HG03575 (cell line): Measurements from ENCODE around the gene TTBK2.

ENCODE experiments used
- ATAC-seq: cut with Tn5 transposase; IDR thresholded peaks from one replicate; pipeline ENCODE4 v1.9.1; 2021; ENCODE audit not compliant: unreplicated experiment, insufficient number of reproducible peaks, low FRiP score; ENCODE audit errors: extremely low read depth

Gene TTBK2

GRCh38 chr15:42846647-42847046 is 73.9 kb downstream of the TTBK2 start:
- no peak for ATAC-seq

DNA sequence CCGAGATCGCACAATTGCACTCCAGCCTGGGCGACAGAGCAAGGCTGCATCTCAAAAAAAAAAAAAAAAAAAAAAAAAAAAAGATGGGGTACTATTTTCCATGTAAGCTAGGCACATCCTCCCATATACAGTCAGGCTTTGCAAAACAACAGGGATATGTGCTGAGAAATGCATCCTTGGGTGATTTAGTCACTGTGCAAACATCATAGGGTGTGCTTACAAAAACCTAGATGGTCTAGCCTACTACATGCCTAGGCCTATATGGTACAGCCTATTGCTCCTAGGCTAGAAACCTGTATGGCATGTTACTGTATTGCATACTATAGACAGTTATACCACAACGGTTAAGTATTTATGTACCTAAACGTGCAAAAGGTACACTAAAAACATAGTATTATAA is 75.0 kb downstream of the TTBK2 start:
- no peak for ATAC-seq

GRCh38 chr15:42843699-42844098 is 76.9 kb downstream of the TTBK2 start:
- no peak for ATAC-seq

DNA sequence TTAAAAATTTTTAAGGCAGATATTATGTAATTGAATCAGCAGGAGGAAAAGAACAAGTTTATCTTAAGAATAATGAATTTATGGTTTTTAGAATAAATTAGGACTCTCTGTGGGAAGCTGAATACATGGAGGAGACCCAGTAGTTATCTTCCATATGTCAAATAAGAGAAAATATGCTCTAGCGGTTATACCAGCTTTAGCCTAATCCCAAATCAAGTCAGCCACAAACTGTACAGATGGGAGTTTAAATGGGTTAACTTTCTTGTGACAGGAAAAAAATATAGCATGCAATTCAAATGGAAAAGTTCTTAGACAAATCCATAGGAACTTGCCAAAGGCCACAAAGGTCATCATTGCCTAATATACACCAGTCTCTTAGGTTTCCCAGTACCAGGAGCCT is 84.3 kb downstream of the TTBK2 start:
- ATAC-seq, result no peak

DNA sequence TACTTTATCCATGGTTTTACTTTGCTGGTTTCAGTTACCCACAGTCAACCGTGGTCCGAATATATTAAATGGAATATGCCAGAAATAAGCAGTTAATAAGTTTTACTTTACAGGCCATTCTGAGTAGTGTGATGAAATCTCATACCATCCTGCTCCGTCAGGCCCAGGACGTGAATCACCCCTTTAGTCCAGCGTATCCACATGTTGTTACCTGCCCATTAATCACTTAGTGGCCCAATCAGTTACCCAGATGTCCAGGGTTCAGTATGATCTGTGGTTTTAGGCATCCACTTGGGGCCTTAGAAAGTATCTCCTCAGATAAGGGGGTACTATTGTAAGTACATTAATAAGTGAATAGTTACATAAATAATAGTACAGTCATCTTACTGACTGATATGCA is 88.0 kb downstream of the TTBK2 start:
- no peak for ATAC-seq

DNA sequence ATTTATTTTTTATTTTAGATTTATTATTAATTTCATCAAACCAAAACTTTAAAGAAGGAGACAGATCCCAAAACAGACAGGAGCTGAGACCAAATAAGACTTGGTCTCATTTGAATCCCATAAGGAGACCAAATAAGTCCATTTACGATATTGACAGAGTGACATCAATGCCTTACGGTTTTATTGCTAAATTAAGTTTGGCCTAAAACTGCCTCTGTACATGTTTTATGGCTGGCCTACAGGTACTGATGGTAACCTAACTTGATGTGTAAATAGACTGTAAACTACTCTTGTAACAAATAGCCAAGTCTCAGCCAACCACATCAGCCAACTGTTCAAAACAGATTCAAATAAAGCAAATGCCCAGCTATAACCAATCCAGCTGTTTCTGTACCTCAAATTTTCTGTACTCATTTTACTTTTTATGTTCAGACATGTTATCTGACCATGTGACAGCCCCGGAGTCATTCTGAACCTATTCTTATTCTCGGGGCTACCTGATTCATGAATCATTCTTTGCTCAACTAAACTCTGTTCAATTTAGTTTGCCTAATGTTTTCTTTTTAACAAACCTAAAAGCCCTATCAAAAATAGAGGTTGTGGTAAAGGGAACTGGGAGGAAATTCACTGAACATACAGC is 94.2 kb downstream of the TTBK2 start:
- no peak for ATAC-seq

DNA sequence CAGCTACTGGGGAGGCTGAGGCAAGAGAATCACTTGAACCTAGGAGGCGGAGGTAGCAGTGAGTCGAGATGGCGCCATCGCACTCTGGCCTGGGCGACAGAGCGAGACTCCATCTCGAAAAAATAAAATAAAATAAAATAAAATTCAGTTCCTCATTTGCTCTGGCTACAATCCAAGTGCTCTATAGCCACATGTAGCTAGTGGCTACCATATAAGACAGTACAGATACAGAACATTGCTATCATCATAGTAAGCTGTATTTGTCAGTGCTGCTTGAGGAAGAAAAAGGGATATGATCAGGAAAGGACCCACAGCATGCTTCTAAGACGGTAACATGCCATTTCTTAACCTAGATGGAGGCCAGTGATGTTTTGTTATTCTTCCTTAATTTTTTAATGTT is 95.0 kb downstream of the TTBK2 start:
- ATAC-seq, result no peak

GRCh38 chr15:42820811-42821210 is 99.8 kb downstream of the TTBK2 start:
- ATAC-seq, result no peak

DNA sequence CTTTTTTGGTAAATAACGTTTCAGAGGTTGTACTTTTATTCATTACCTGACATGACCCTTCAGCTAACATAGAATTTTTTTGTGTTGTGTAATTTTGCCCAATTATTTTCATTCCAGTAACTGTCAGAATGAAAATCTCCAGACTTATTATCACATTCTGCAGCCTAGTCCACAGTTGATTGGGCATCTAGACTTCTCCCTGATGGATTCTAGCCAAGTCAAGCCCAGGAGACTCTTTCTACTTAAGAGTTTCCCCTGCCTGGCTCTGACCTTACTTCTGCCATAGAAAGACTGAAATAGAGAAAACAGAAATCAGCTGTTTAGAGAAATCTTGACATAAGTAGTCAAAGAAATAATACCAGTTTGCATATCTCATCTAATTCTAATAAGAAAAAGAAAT is 100.8 kb downstream of the TTBK2 start:
- ATAC-seq, result no peak

DNA sequence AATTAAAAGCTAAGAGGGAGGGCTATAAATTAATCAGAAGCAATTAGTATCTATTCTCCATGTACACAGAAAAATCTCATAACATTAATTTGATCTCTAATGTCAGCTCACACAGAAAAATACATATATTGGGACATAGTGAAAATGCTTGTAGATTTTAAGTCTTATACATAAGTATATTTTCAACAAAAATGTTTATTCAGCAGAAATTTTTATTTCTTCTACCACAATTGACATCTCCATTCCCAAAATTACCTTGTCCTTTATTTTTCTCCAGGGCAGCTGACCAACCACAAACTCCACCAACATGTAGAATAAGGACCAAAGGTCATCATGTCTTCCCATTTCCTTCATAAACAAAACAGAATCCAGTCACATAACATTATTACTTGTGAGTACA is 109.1 kb downstream of the TTBK2 start:
- ATAC-seq, result no peak

DNA sequence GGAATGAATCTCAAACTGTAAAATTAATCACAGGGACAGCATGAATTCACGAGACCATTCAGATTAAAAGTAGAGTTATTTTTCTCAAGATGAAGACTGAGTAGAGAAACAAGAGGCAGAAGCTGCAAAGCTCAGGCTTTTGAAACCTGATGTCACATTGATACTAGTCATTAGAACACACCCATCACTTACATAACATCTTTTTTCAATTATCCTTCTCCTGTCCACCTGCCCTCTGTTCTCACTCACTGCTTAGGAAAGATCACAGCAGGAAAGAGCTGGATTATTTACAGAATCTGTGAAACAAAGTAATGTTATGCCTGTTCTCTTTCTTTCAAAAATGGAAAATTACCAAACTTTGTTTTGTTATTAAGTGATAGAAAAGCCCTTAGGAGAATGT is 111.7 kb downstream of the TTBK2 start:
- ATAC-seq, result no peak

- ATAC-seq, result no peak
Observed at GRCh38 chr15:42805266-42805665, 115.3 kb downstream of the TTBK2 start.

GRCh38 chr15:42804739-42805138 is 115.8 kb downstream of the TTBK2 start:
- ATAC-seq, result no peak

DNA sequence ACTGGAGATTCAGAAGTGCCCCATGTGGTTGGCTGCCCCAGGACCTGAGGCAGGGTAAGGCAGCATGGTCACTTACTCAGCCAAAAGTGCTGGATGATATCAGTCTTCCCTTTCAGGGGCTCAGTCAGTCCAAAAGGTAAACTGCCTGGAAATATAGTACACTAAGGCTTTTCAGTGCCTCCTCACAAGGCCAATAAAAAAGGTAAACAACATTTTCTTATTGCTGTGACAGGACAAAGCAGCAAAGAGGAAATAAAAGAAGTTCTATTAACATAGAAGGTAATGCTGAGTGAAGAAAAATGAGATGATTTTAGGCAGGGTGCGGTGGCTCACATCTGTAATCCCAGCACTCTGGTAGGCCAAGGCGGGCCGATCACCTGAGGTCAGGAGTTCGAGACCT is 117.1 kb downstream of the TTBK2 start:
- ATAC-seq, result no peak

GRCh38 chr15:42802168-42802567 is 118.4 kb downstream of the TTBK2 start:
- ATAC-seq, result no peak

GRCh38 chr15:42800731-42801474 is 119.7 kb downstream of the TTBK2 start:
- no peak for ATAC-seq

DNA sequence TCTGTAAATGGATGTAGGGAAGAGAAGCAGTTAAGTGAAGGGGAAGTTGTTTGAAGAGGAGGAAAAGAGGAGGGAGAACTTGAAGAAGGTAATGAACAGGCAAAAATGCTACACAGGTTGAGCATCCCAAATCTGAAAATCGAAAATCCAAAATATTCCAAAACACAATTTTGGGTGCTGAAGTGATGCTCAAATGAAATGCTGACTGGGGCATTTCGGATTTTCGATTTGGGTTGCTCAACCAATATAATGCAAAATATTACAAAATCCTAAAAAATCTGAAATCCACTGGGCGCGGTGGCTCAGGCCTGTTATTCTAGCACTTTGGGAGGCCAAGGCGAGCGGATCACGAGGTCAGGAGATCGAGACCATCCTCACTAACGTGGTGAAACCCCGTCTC is 121.8 kb downstream of the TTBK2 start:
- ATAC-seq, result no peak

GRCh38 chr15:42796955-42797782 is 123.4 kb downstream of the TTBK2 start:
- no peak for ATAC-seq

DNA sequence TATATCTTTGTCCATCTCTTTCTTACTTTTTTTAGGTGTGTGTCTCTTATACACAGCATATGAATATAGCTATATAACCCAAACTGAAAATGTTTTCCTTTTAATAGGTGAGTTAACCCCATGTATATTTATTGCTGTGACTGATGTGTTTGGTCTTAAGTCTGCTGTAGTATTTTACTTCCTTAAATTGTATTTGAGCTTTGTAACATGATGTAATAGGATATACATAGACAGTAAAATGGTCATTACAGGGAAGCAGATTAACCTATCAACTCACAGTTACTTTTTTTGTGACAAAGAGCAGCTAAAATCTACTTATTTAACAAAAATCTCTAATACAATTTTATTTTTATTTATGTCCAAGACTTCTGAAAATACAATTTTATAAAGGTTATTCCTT is 131.9 kb downstream of the TTBK2 start:
- ATAC-seq, result no peak

- ATAC-seq, result no peak
Observed at GRCh38 chr15:42786978-42787377, 133.6 kb downstream of the TTBK2 start.
